HG03378 (cell line): ENCODE measurements around the gene ROBO1.

Experiments
- ATAC-seq: cut with Tn5 transposase; IDR thresholded peaks from one replicate; pipeline ENCODE4 v1.9.1; 2021; ENCODE audit warnings: mild to moderate bottlenecking, moderate library complexity; ENCODE audit not compliant: unreplicated experiment

ROBO1 gene

DNA sequence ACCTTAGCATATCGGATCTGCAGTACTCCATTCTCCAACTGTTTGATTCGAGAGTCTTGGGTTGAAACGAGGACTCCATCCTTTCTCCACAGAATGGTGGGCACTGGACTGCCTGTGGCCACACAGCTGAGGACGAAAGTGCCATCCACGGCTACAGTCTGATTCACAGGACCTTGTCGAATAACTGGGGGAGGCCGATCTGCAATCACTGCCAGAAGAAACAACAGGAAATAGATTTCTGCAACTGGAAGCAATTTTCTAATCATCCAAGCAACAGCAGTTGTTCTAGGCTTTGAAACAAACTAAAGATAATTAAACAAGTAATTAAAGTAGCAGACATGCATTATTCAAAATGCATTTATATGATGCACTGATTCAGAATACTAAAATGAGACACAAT lies 1097.7 kb downstream of the ROBO1 start:
- no peak for ATAC-seq

DNA sequence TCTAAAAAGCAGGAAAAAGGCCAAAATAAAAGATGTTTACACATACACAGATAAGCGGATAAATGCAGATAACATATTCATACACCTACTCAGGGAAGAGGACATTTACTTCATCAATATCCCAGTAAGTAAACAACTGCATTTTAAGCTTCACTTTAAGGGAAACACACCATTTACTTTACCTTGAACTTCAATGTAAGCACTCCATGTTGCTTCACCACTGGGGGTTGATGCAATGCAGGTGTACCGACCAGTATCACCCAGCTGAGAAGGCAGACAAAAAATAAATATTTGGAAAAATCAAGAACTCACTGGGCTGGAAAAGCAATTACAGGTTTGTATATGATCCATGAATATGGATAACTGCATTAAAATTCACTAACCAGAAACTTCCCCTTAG lies 1099.5 kb downstream of the ROBO1 start:
- ATAC-seq: no peak

DNA sequence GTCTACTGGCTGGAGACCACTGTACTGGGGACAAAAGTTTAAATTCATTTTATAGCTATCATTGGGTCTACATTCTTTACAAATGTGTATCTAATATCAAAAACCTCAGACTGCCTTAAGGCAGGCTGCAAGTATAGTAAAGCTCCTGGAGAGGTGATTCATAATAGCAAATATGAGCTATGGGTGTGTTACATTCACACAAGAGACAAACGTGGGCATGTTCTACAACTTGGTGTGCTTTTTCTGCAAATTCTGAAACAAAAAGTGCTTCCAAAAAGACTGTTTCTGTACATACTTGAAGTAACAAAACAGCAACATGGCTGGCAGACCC lies 1101.4 kb downstream of the ROBO1 start:
- no peak for ATAC-seq

DNA sequence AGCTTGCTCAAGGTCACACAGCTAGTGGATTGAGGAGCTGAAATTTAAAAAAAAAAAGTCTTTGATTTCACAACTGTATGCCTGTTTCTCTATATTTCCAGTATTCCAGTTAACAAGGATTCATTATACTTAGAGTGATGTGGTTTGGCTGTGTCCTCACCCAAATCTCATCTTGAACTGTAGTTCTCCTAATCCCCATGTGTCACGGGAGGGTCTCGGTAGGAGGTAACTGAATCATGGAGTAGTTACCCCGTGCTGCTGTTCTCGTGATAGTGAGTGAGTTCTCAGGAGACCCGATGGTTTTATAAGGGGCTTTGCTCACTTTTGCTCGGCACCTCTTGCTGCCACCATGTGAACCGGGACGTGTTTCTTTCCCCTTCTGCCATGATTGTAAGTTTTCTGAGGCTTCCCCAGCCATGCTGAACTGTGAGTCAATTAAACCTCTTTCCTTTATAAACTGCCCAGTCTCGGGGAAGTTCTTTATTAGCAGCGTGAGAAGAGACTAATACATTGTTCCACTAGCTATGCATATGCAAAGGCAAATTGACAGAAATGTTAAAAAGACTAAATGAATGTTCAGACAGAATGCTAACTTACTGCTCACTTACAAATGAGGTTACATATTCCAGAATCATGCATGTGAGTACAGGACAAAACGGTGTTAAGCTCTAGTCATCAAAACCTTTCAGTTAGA lies 1101.9 kb downstream of the ROBO1 start:
- no peak for ATAC-seq

DNA sequence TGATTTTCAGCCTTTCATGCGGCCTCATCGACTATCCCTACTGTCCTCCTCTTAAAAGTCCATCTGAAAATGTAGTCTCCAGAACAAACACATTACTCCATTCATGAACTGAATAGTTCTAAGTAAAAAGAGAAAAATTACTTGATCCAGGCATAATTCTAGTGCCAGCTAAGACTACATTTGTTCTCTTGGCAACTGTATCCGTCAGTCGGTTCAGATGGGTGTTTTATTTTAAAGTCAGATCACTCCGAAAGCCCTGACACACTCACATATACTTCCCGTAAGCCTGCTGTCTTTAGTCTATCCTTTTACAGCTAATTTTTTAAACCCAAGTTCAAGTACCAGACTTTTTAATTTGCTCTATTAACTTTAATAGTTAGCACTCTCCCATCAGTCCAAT lies 1102.7 kb downstream of the ROBO1 start:
- no peak for ATAC-seq

DNA sequence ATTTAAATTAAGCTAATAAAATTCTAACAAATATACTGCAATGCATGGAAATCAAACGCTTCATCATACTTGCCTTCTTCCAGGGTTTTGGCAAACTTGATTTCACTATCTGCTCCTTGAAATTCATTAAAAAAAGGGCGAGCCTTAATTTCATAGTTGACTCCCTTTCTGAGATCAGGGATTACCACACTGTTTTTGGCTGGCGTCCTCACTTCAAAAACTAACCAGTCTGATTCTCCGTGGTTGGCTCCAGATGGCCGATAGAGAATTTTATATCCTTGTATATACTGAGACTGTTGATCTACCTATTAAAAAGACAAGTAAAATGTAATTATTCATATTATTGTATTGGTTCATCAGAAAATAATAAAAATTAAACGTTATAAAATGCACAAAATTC lies 1106.8 kb downstream of the ROBO1 start:
- ATAC-seq: no peak

DNA sequence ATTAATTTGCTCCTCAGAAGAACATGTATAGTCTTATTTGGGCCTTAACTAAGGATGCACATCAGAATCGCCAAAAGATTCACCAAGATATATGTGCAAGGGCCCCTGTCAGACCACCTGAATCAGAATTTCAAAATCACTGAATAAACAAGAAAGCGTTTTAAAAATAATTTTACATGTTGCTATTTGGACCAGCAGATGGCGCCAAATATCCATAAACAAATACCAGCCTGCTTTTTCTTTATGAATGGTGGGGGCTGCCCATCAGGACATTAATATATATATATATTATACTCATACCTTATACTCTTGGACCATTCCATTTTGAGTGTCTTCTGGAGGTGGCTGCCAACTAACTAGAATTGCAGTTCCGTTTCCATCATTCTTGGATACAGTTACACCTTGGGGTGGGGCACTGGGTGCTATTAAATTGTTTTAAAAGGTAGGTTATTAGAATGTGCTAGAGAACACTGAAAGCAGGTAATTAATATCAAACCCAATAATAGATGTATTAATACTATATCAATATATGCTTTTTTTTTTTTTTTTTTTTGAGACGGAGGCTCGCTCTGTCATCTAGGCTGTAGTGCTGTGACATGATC lies 1108.3 kb downstream of the ROBO1 start:
- ATAC-seq: no peak

DNA sequence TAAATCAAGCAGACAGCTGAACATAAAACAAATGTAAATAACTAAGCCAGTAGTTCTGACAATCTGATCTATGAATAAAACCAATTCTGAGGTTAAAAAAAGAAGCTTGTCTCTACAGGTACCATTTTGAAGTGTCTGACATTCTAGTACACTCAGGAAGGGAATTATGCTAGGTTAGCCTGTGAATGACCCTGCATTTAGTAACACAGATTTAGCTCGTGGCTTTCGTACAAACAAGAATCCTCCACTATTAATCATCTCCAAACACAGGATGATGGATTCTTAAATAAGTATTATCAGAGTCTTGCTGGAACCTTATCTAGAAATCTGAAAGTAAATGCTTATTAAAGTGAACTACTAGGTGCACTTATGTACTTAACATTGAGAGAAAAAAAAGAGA lies 1120.1 kb downstream of the ROBO1 start:
- ATAC-seq: no peak

DNA sequence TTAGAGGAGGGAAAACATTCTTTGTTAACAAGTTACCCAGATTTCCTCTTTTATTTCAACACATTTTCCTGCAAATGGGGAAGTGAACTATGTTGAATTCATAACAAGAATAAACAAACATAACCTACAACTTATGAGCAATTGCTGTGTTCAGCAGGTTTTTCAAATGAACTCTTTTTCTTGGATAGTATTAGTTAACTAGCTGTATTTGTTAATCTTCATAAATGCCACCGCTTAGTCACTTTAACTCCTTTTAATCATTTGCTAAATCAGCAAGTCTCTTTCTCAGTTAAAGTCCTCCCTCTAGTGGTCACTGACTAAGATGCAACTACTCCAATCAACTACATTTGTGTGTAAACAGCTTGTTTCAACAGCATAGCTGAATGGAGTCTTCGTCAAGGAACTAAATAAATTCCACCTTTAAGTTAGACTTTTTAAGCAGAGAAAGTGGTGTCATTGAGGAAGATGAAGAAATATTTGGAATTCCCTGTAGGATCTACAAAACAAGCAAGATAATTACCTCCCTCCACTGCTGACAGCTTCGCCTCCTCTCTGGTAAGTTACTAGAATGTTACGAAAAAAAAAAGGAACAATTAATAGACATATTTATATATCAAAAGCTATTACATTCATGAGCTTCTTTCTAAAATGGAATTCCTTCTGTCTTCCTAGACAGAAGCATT lies 1122.0 kb downstream of the ROBO1 start:
- ATAC-seq: peak; percentile 93

DNA sequence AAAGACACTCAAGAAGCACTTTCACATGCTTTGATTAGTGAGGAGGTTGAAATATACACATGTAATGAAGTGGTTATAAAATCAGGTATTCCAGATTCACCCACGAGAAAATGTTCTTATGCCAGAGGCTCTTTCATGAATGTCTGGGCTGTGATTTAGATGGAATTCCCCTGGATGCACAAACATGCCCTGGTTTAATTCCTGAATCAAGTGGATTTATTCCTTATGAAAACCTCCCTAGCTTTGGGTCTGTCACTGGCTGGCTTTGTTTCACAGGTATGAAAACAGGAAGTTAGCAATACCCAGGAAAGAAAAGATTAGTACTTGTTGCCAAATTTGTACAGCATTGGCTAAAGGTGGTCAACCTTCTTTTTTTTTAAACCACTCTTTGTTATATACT lies 1123.0 kb downstream of the ROBO1 start:
- no peak for ATAC-seq

DNA sequence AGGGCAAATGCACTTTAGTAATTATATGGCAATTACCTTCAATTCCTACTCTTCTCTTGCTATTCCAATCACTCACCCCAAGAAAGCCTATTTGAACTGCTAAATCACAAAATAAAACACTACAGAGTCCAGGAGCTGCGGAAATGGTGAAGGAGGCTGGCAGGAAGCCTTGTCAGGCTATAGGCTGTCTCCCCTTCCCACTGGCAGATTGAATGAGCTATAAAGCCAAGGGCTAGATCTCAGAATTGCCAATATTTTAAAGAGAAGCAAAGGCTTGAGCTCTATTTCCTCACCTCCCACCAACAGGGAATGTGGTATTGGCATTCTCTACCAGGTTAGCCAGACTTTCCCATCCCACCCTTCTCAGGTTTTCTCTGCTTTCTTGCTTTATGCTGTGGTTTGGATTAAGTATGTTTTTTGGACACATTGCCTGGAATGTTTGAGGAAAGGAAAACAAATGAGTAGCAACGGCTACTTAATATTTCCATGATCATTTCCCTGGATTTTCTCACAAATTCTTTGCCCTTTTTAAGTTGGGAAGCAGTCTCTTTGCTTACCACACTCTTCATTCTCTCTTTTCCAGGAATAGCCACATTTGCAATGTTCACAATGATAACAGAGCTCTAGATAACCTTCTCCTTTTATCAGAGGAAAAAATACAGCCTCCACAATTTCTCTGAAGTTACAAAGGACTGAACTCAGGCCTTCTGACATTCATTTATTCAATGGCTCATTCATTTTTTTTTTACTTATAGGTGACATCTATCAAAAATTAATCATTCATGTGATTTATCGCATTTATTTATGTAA lies 1125.4 kb downstream of the ROBO1 start:
- ATAC-seq: no peak

DNA sequence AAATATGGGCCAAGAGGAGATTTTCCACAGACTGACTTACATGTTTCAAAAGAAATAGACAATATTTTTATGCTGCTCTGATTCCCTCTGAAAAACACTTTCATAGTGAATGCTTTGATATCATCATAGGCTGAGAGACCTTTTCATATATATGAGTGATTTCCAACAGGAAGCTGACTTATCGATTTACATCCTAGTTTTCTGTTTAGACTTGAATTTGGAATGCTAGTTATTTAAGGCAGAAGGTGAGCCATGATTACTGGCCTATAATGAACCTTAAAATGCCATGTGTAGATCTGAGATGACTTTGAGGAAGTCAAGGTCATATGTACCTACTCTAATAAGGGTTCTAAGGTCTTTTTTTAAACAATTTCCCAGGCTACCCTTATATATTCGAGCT lies 1126.1 kb downstream of the ROBO1 start:
- ATAC-seq: no peak

DNA sequence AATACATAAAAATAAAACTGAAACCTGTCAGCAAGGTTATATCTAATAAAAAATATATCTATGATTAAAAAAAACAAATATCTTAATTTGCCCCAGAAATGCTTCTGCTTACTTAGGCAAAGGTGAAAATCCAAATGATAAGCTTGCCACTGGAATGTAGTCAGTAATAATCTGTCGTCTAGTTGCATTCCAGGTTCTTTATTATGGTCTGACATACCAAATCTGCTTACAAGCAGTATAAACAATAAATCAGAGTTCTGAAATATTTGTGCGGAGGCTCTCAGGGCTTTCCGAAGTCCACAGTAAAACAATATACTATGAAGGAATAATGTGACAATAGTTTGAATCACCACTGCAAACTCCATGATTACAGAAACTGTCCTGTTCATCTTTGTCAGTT lies 1133.5 kb downstream of the ROBO1 start:
- ATAC-seq: no peak

DNA sequence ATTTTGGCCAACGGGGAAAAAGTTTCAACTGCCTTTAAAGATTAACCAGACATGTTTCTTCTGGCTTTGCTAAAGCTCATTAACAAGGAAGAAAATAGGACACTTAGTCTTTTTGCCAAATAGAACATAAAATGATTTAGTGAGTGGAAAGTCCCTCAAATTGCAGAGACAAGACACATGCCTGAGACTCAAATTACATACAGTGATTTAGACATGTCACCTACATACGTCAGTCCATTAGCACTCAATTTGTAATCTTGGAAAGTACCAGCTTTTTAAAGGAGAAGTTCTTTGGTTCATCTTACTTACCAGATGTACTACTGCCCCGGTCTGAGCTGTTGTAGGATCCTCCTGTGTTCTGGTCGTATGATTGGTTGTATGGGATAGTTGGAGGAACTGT lies 1134.2 kb downstream of the ROBO1 start:
- ATAC-seq: no peak

DNA sequence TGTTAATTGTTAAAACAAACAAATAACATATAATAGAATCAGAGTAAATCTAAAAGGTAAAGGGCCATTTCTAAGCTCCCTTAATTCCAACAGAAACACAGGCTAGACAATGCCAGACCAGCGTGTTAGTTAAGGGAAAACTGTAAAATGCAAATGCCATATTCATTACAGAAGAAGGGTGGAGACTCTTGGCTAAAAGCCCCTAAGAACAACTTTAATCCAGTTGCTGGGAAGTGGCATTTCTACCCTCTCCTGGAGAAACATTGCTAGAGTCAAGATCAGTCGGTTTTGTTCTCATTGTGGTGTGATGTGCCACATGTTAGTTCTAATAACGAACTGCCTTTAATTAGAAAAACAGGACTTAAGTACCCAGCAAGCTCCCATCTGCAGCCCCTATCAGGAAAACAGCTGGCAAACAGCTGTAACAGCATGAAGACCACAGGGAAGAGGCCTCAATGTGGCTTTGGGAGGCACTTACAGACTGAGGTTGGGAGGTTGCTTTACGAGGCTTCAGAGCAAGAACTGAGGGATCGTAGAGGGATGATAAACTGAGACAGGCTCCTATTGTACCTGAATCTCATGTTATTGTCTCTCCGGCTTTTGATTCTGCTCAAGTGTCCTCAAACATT lies 1134.8 kb downstream of the ROBO1 start:
- ATAC-seq: no peak

DNA sequence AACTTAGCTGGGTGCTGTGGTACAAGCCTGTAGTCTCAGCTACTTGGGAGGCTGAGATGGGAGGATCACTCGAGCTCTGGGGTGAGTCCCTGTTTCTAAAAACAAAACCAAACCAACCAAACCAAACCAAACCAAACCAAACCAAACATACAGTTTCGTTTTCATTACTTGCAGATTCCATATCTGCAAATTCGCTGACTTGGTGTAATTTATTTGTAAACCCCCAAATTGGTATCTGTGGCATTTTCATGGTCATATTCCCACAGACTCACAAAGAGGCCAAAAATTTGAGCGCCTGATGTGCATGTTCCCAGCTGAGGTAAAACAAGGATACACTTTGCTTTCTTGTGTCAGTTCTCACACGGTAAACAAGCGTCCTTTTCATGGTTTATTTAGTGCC lies 1138.3 kb downstream of the ROBO1 start:
- ATAC-seq: no peak

DNA sequence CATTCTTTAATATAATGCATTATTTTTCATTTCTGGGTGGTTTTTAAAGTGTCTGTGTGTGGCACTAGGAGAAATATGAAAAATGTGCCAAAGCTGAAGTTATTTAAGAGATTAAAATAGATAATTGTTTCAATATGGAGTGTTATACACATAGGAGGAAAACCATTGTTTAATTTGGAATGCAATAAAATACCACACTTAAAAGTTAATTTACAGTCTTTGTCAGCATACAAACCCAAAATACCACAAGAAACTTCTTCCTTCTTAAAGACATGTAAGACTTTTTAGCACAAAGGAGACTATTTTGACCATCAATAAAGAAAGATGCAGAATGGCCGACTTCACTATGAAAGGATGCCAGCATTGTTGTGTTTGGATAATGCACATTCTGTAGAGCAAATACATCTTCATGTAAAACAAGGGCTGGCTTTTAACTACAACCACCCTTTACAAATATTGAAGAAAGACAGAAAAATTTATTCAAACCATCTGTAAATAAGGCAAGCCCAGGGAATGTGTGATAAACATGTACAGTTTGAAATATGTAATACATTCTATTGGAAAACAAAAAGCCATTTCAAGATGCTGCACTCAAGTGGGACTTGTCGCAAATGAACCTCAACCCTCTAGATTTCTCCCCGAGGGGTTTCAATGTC lies 1146.6 kb downstream of the ROBO1 start:
- no peak for ATAC-seq

DNA sequence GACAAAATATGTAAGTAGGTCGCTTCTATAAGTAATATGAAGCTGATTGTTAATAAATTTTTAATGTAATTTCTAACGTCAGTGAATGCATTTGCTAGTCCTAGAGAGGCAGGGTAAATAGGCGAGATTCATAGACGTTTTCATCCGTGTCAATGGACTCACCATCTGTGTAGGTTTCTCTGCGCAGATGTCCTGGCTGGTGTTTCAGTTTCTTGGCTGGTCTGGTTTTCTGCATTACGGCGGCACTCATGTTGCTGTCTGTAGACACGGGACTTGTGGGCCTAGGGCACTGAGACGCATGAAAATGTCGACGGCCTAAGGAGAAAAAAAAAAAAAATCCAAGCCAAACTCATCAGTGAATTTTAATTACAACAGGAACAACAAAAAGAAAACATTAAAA lies 1153.3 kb downstream of the ROBO1 start:
- ATAC-seq: no peak

DNA sequence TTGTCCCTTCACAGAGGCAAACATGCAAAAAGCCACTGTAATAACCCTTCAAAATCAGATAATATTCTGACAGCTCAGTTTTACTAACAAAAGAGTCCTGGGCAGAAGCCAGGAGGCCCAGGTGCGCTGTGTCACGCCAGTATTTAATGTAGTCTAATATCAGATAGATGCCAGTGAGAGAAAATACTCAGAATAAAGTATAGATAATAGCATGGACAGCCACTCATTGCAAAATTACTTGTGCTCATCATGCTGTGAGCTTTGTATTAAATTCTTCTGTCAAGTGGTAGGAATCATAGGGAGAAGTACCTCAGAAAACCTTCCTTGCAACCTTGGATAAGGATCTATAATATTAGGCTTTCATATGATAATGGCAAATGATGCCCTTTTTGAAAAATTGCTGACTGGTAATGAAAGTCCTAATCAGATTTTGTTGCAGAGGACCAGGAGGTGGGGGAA lies 1154.3 kb downstream of the ROBO1 start:
- no peak for ATAC-seq

DNA sequence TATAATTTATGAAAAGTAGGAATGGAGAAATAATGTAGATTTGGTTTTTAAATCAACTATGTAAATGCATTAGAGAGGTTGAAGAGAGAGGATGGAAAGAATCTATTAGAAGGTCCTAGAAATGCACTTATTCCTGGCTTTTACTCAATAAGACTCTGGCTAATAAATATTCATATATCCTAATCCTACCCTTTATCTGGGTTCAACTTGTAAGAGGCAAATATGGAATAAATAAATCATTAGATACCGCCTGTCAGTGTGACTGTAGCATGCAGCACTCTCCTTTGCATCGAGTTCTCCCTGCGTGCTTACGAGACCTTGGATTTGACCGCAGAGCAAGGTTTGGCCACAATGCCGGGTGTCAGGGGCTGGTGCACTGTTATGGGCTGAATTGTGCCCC lies 1156.5 kb downstream of the ROBO1 start:
- ATAC-seq: no peak
